Panc1 (cell line): ENCODE results near the gene HMGXB4. TPM values are rescaled to one million over a fixed set of nuclear protein-coding genes. Genes with fewer than 3 reads are reported as not detected.

ENCODE experiments used
- ATAC-seq: fragments of 200-7000 bp; cut with Tn5 transposase; 2 replicates; pipeline ENCODE4 v1.9.1; 2020; ENCODE audit warnings: mild to moderate bottlenecking, moderate library complexity
- BruUV-seq: library from RNA; stranded (reverse); fragments of 400-500 nt; replicated peaks from 2 replicates; lab custom pipeline; 2021; lab: Mats Ljungman, UMichigan
- CTCF ChIA-PET: fragments of 300-600 bp; sonication (Branson Sonifier 250); formaldehyde crosslinking; loops from one replicate; lab custom pipeline; 2022; ENCODE audit warnings: antibody characterized with exemption; lab: Charles Lee
- POLR2A ChIA-PET: fragments of 300-600 bp; sonication (Branson Sonifier 250); formaldehyde crosslinking; loops from one replicate; lab custom pipeline; 2022; ENCODE audit warnings: antibody characterized with exemption; lab: Charles Lee
- DNase-seq: peaks from one replicate; pipeline ENCODE4 v3.0.0-alpha.2; 2010; ENCODE audit warnings: low read depth, low spot score
- H3K27ac ChIP-seq: 2 replicates; pipeline ENCODE4 v1.5.1; 2011; ENCODE audit warnings: mild to moderate bottlenecking, low read length, inconsistent platforms
- H3K27me3 ChIP-seq: fragments of 200-500 bp; sonication (Bioruptor generic); 2 replicates; pipeline ENCODE4 v1.6.0; 2014; ENCODE audit warnings: low read length, inconsistent platforms; ENCODE audit not compliant: control insufficient read depth, insufficient read depth
- H3K36me3 ChIP-seq: fragments of 200-500 bp; sonication (Bioruptor generic); 2 replicates; pipeline ENCODE4 v1.5.1; 2014; ENCODE audit warnings: inconsistent platforms, mild to moderate bottlenecking, low read length, moderate library complexity; ENCODE audit not compliant: control insufficient read depth, insufficient read depth
- H3K4me1 ChIP-seq: 2 replicates; pipeline ENCODE4 v1.5.1; 2011; ENCODE audit warnings: inconsistent platforms, mild to moderate bottlenecking, low read length, moderate library complexity; ENCODE audit not compliant: control insufficient read depth, insufficient read depth
- H3K4me3 ChIP-seq, 2 experiments: 2 replicates each; pipeline ENCODE4 v1.5.1; 2011 to 2012; ENCODE audit warnings: low read depth in 2 of 2, low read length in 2 of 2, mild to moderate bottlenecking in 2 of 2, inconsistent platforms in 1 of 2, moderate library complexity in 1 of 2
- H3K9me3 ChIP-seq: fragments of 200-500 bp; sonication (Bioruptor generic); 2 replicates; pipeline ENCODE4 v1.5.1; 2014; ENCODE audit warnings: low read depth, mild to moderate bottlenecking, inconsistent platforms, low read length, moderate library complexity; ENCODE audit not compliant: control insufficient read depth, insufficient read depth
- CTCF ChIP-seq: fragments of 450-650 bp; IDR thresholded peaks from 2 replicates; pipeline ENCODE4 v1.5.1; 2017; ENCODE audit warnings: mild to moderate bottlenecking
- POLR2AphosphoS5 ChIP-seq: IDR thresholded peaks from 2 replicates; pipeline ENCODE4 v1.6.1; 2012; ENCODE audit warnings: mild to moderate bottlenecking, low read depth, low read length, moderate library complexity
- REST ChIP-seq, 2 experiments: IDR thresholded peaks; 2 replicates each; pipeline ENCODE4 v1.6.1; 2011 to 2012; ENCODE audit warnings: low read depth in 2 of 2, control low read depth in 1 of 2, low read length in 1 of 2, mild to moderate bottlenecking in 1 of 2, moderate library complexity in 1 of 2; ENCODE audit not compliant: insufficient read depth in 1 of 2
- SIN3A ChIP-seq: IDR thresholded peaks from 2 replicates; pipeline ENCODE4 v1.6.1; 2012; ENCODE audit warnings: low read depth, mild to moderate bottlenecking, low read length, moderate library complexity, borderline replicate concordance; ENCODE audit not compliant: insufficient read depth
- TCF7L2 ChIP-seq: IDR thresholded peaks from 2 replicates; pipeline ENCODE4 v1.6.1; 2011; ENCODE audit warnings: mild to moderate bottlenecking, low read depth, low read length, inconsistent platforms
- in situ Hi-C: cut with HindIII; loops from 2 replicates; pipeline ENCODE4 v1.10.0; 2016; ENCODE audit warnings: low sequenced_read_pairs, low pct_unique_long_range_greater_than_20kb
- intact Hi-C: fragments of 100-400 bp; cut with micrococcal nuclease; formaldehyde crosslinking; loops from one replicate; pipeline ENCODE4 v1.10.0; 2022; ENCODE audit not compliant: unreplicated experiment
- total RNA-seq: library from RNA; stranded (reverse); gene quantifications from one replicate; pipeline ENCODE4 v1.2.1, GENCODE V29; 2021; ENCODE audit not compliant: unreplicated experiment

Gene HMGXB4
- total RNA-seq, 1 experiment from 2014 or later = 23.7 TPM

- CTCF ChIA-PET = no interaction called here
- DNase-seq = no peak
Measured at GRCh38 chr22:35218079-35218478, 39.2 kb upstream of the HMGXB4 start.

GRCh38 chr22:35219012-35219411, 38.3 kb upstream of the HMGXB4 start:
- no peak for ATAC-seq
- Histone ChIP-seq H3K4me1 (no peaks in the 10 kb centered on the region), H3K9me3 (no peaks in the 10 kb centered on the region), H3K27ac (no peak overlapping the region), H3K27me3 (no peaks in the 10 kb centered on the region), H3K36me3 (no peaks in the 10 kb centered on the region), H3K4me3 (no peak overlapping the region)
- CTCF ChIA-PET = no interaction called here
- BruUV-seq = no TSS peak
- in situ Hi-C loops = no loop called here
- TF ChIP-seq POLR2AphosphoS5 = no peak
- no peak for TF ChIP-seq TCF7L2
- no peak for TF ChIP-seq REST (IDR thresholded peaks at IDR 0.05; ENCODE audit: insufficient read depth in 1 of 2, low read depth in 2 of 2, low read length in 1 of 2)
- TF ChIP-seq CTCF = no peak
- no peak for TF ChIP-seq SIN3A
- POLR2A ChIA-PET = no interaction called here
- intact Hi-C loops = no loop called here
- no peak for DNase-seq

More at GRCh38 chr22:35218079-35218478, 39.2 kb upstream of the HMGXB4 start:
- H3K9me3 ChIP-seq = no peaks in the 10 kb centered on the region
- H3K36me3 ChIP-seq = no peaks in the 10 kb centered on the region
- no peak for ATAC-seq
- no peaks in the 10 kb centered on the region for H3K27me3 ChIP-seq
- no TSS peak for BruUV-seq
- no peak for TF ChIP-seq POLR2AphosphoS5
- no peak for TF ChIP-seq CTCF
- no peak for TF ChIP-seq SIN3A
- no peak for TF ChIP-seq TCF7L2
- no peak for TF ChIP-seq REST (IDR thresholded peaks at IDR 0.05; ENCODE audit: insufficient read depth in 1 of 2, low read depth in 2 of 2, low read length in 1 of 2)
- intact Hi-C loops = no loop called here
- H3K27ac ChIP-seq = no peak overlapping the region
- H3K4me3 ChIP-seq = no peak overlapping the region
- no peaks in the 10 kb centered on the region for H3K4me1 ChIP-seq
- in situ Hi-C loops = no loop called here
- POLR2A ChIA-PET = no interaction called here
